Activated T-helper 1 cell treated with anti-CD3 and anti-CD28 coated beads, Interleukin-12 subunit alpha, Interleukin-12 subunit beta, Interleukin-2, Interleukin-4 antibody, amounts not matched to agents 30 ng/mL and 10 ng/mL and 1 ng/mL, durations not matched to agents 14 hours and 24 hours and 36 hours (primary cell): ENCODE measurements around the gene GRIK2. TPM values are rescaled to one million over a fixed set of nuclear protein-coding genes. Genes with fewer than 3 reads are reported as not detected.

Experiments used
- DNase-seq: peaks from one replicate; pipeline ENCODE4 v3.0.0; 2021; ENCODE audit warnings: low spot score
- H3K27ac Mint-ChIP-seq: one replicate; pipeline ENCODE4 v1.8.0; 2021; ENCODE audit warnings: mild to moderate bottlenecking, mixed read lengths
- H3K27me3 Mint-ChIP-seq: one replicate; pipeline ENCODE4 v1.8.0; 2022; ENCODE audit warnings: mild to moderate bottlenecking, moderate library complexity, mixed read lengths; ENCODE audit not compliant: insufficient read depth
- H3K36me3 Mint-ChIP-seq: one replicate; pipeline ENCODE4 v1.8.0; 2021; ENCODE audit warnings: low read depth, mixed read lengths
- H3K4me1 Mint-ChIP-seq: one replicate; pipeline ENCODE4 v1.8.0; 2021; ENCODE audit warnings: low read depth, mixed read lengths
- H3K4me3 Mint-ChIP-seq: one replicate; pipeline ENCODE4 v1.8.0; 2021; ENCODE audit warnings: mild to moderate bottlenecking, moderate library complexity, mixed read lengths
- H3K9me3 Mint-ChIP-seq: one replicate; pipeline ENCODE4 v1.8.0; 2021; ENCODE audit warnings: mixed read lengths
- intact Hi-C: fragments of 100-400 bp; cut with micrococcal nuclease; formaldehyde crosslinking; loops from one replicate; pipeline ENCODE4 v1.15.1; 2024
- total RNA-seq: library from RNA; stranded (reverse); gene quantifications from 2 replicates; pipeline ENCODE4 v1.2.3, GENCODE V29; 2022

GRIK2 gene
- total RNA-seq, 1 donor from 2014 or later = not detected

- H3K36me3 Mint-ChIP-seq = no peaks in the 10 kb centered on the region
- no peak for DNase-seq
- H3K27ac Mint-ChIP-seq = no peak overlapping the region
- H3K4me1 Mint-ChIP-seq = no peaks in the 10 kb centered on the region
- no peaks in the 10 kb centered on the region for H3K9me3 Mint-ChIP-seq
- peaks cover 43% of the 10 kb centered on the region for H3K27me3 Mint-ChIP-seq
- no peak overlapping the region for H3K4me3 Mint-ChIP-seq
- intact Hi-C loops = loop anchor here (5.0 kb wide), 1 partner anchor 936 kb away; no protein-coding TSS in a partner anchor
Measured at GRCh38 chr6:101403216-101403945, 9.9 kb downstream of the GRIK2 start.

GRCh38 chr6:101404775-101405174 is 11.3 kb downstream of the GRIK2 start:
- Mint-ChIP-seq H3K27ac (no peak overlapping the region), H3K4me3 (no peak overlapping the region), H3K4me1 (no peaks in the 10 kb centered on the region), H3K27me3 (peaks cover 34% of the 10 kb centered on the region), H3K36me3 (no peaks in the 10 kb centered on the region), H3K9me3 (no peaks in the 10 kb centered on the region)
- intact Hi-C loops = loop anchor here (5.0 kb wide), 1 partner anchor 937 kb away; no protein-coding TSS in a partner anchor
- no peak for DNase-seq

GRCh38 chr6:101413773-101414172 is 20.3 kb downstream of the GRIK2 start:
- Mint-ChIP-seq H3K36me3 (no peaks in the 10 kb centered on the region), H3K4me3 (no peak overlapping the region), H3K4me1 (no peaks in the 10 kb centered on the region), H3K9me3 (no peaks in the 10 kb centered on the region), H3K27me3 (no peaks in the 10 kb centered on the region), H3K27ac (no peak overlapping the region)
- intact Hi-C loops = no loop called here
- no peak for DNase-seq

- intact Hi-C loops = no loop called here
- H3K27me3 Mint-ChIP-seq = no peaks in the 10 kb centered on the region
- no peaks in the 10 kb centered on the region for H3K4me1 Mint-ChIP-seq
- DNase-seq = no peak
- H3K27ac Mint-ChIP-seq = no peak overlapping the region
- H3K9me3 Mint-ChIP-seq = no peaks in the 10 kb centered on the region
- H3K36me3 Mint-ChIP-seq = no peaks in the 10 kb centered on the region
- H3K4me3 Mint-ChIP-seq = no peak overlapping the region
Measured at GRCh38 chr6:101417900-101418299, 24.4 kb downstream of the GRIK2 start.

- Mint-ChIP-seq H3K36me3 (no peaks in the 10 kb centered on the region), H3K27me3 (no peaks in the 10 kb centered on the region), H3K27ac (no peak overlapping the region), H3K4me3 (no peak overlapping the region), H3K4me1 (no peaks in the 10 kb centered on the region), H3K9me3 (no peaks in the 10 kb centered on the region)
- intact Hi-C loops = no loop called here
- DNase-seq = no peak
Measured at GRCh38 chr6:101422251-101422650, 28.7 kb downstream of the GRIK2 start.

GRCh38 chr6:101422811-101423210 is 29.3 kb downstream of the GRIK2 start:
- H3K27me3 Mint-ChIP-seq = no peaks in the 10 kb centered on the region
- H3K9me3 Mint-ChIP-seq = no peaks in the 10 kb centered on the region
- no peak overlapping the region for H3K4me3 Mint-ChIP-seq

GRCh38 chr6:101429270-101429669 is 35.8 kb downstream of the GRIK2 start:
- H3K9me3 Mint-ChIP-seq = no peaks in the 10 kb centered on the region
- H3K4me3 Mint-ChIP-seq = no peak overlapping the region
- DNase-seq = no peak
- H3K27me3 Mint-ChIP-seq = no peaks in the 10 kb centered on the region
- no peaks in the 10 kb centered on the region for H3K36me3 Mint-ChIP-seq
- no peaks in the 10 kb centered on the region for H3K4me1 Mint-ChIP-seq
- intact Hi-C loops = no loop called here
- H3K27ac Mint-ChIP-seq = no peak overlapping the region

More at GRCh38 chr6:101422811-101423210, 29.3 kb downstream of the GRIK2 start:
- no peak for DNase-seq
- H3K36me3 Mint-ChIP-seq = no peaks in the 10 kb centered on the region
- no peaks in the 10 kb centered on the region for H3K4me1 Mint-ChIP-seq
- intact Hi-C loops = no loop called here
- no peak overlapping the region for H3K27ac Mint-ChIP-seq

GRCh38 chr6:101429845-101430244 is 36.3 kb downstream of the GRIK2 start:
- Mint-ChIP-seq H3K36me3 (no peaks in the 10 kb centered on the region), H3K4me1 (no peaks in the 10 kb centered on the region), H3K4me3 (no peak overlapping the region), H3K27me3 (no peaks in the 10 kb centered on the region), H3K27ac (no peak overlapping the region), H3K9me3 (no peaks in the 10 kb centered on the region)
- intact Hi-C loops = no loop called here
- DNase-seq = no peak

GRCh38 chr6:101433141-101433540 is 39.6 kb downstream of the GRIK2 start:
- Mint-ChIP-seq H3K9me3 (no peaks in the 10 kb centered on the region), H3K4me1 (no peaks in the 10 kb centered on the region), H3K4me3 (no peak overlapping the region), H3K27ac (no peak overlapping the region), H3K27me3 (no peaks in the 10 kb centered on the region), H3K36me3 (no peaks in the 10 kb centered on the region)
- no peak for DNase-seq
- intact Hi-C loops = no loop called here

- intact Hi-C loops = no loop called here
Measured at GRCh38 chr6:101434601-101435000, 41.1 kb downstream of the GRIK2 start.

GRCh38 chr6:101435038-101435437 is 41.5 kb downstream of the GRIK2 start:
- no peaks in the 10 kb centered on the region for H3K27me3 Mint-ChIP-seq
- H3K9me3 Mint-ChIP-seq = no peaks in the 10 kb centered on the region
- no peaks in the 10 kb centered on the region for H3K4me1 Mint-ChIP-seq
- no peak overlapping the region for H3K27ac Mint-ChIP-seq
- intact Hi-C loops = no loop called here
- no peak for DNase-seq
- H3K36me3 Mint-ChIP-seq = no peaks in the 10 kb centered on the region
- no peak overlapping the region for H3K4me3 Mint-ChIP-seq

More at GRCh38 chr6:101434601-101435000, 41.1 kb downstream of the GRIK2 start:
- H3K4me1 Mint-ChIP-seq = no peaks in the 10 kb centered on the region
- no peak overlapping the region for H3K27ac Mint-ChIP-seq
- no peaks in the 10 kb centered on the region for H3K9me3 Mint-ChIP-seq
- no peaks in the 10 kb centered on the region for H3K36me3 Mint-ChIP-seq
- DNase-seq = no peak
- no peak overlapping the region for H3K4me3 Mint-ChIP-seq
- H3K27me3 Mint-ChIP-seq = no peaks in the 10 kb centered on the region

- intact Hi-C loops = no loop called here
Measured at GRCh38 chr6:101439790-101440189, 46.3 kb downstream of the GRIK2 start.

GRCh38 chr6:101443315-101443714 is 49.8 kb downstream of the GRIK2 start:
- no peaks in the 10 kb centered on the region for H3K36me3 Mint-ChIP-seq
- no peak overlapping the region for H3K27ac Mint-ChIP-seq
- H3K4me3 Mint-ChIP-seq = no peak overlapping the region
- H3K9me3 Mint-ChIP-seq = no peaks in the 10 kb centered on the region
- intact Hi-C loops = no loop called here
- DNase-seq = no peak
- no peaks in the 10 kb centered on the region for H3K27me3 Mint-ChIP-seq
- H3K4me1 Mint-ChIP-seq = no peaks in the 10 kb centered on the region

More at GRCh38 chr6:101439790-101440189, 46.3 kb downstream of the GRIK2 start:
- Mint-ChIP-seq H3K27me3 (no peaks in the 10 kb centered on the region), H3K9me3 (no peaks in the 10 kb centered on the region), H3K4me3 (no peak overlapping the region), H3K4me1 (no peaks in the 10 kb centered on the region), H3K27ac (no peak overlapping the region), H3K36me3 (no peaks in the 10 kb centered on the region)
- DNase-seq = no peak

- DNase-seq = no peak
- Mint-ChIP-seq H3K4me3 (no peak overlapping the region), H3K27me3 (no peaks in the 10 kb centered on the region), H3K9me3 (no peaks in the 10 kb centered on the region), H3K27ac (no peak overlapping the region), H3K4me1 (no peaks in the 10 kb centered on the region), H3K36me3 (no peaks in the 10 kb centered on the region)
- intact Hi-C loops = no loop called here
Measured at GRCh38 chr6:101444717-101445116, 51.2 kb downstream of the GRIK2 start.
